GM10248 (cell line): Measurements from ENCODE around the gene EFCAB11.

Experiments used
- CTCF ChIA-PET: fragments of 300-600 bp; sonication (Branson Sonifier 250); formaldehyde crosslinking; extraction: SDS; loops from one replicate; lab custom pipeline; 2021; ENCODE audit warnings: antibody characterized with exemption; lab: Yijun Ruan, JAX
- POLR2A ChIA-PET: fragments of 350-650 bp; sonication (Branson Sonifier 250); formaldehyde crosslinking; extraction: SDS; loops from one replicate; lab custom pipeline; 2020; ENCODE audit warnings: antibody characterized with exemption; lab: Yijun Ruan, JAX
- DNase-seq: peaks from one replicate; pipeline ENCODE4 v3.0.0; 2012; ENCODE audit errors: extremely low spot score
- CTCF ChIP-seq: IDR thresholded peaks from 2 replicates; pipeline ENCODE4 v1.5.1; 2012; ENCODE audit warnings: mild to moderate bottlenecking, low read depth; ENCODE audit errors: extremely low read depth, missing control alignments, control extremely low read depth

Gene EFCAB11

GRCh38 chr14:89856871-89857345 lies 97.6 kb downstream of the EFCAB11 start:
- ChIA-PET CTCF (interaction anchor here (1.1 to 1.4 kb wide), 2 partner anchors 13 to 26 kb away, joined by 3 read pairs; no protein-coding TSS in a partner anchor), POLR2A (no interaction called here)
- no peak for DNase-seq
- no peak for TF ChIP-seq CTCF

GRCh38 chr14:89855961-89856656 lies 98.4 kb downstream of the EFCAB11 start:
- POLR2A ChIA-PET = no interaction called here
- CTCF ChIA-PET = interaction anchor here (1.4 kb wide), 1 partner anchor 12 kb away, joined by 3 read pairs; no protein-coding TSS in a partner anchor
- no peak for DNase-seq
- no peak for TF ChIP-seq CTCF

- ChIA-PET CTCF (interaction anchor here (0.8 to 2.6 kb wide), 7 partner anchors 9 to 81 kb away, joined by 3 to 8 read pairs (median 3); no protein-coding TSS in a partner anchor), POLR2A (no interaction called here)
- no peak for DNase-seq
- TF ChIP-seq CTCF = no peak
Observed at GRCh38 chr14:89853936-89854693, 100.4 kb downstream of the EFCAB11 start.

GRCh38 chr14:89851106-89851505 lies 103.4 kb downstream of the EFCAB11 start:
- no peak for TF ChIP-seq CTCF
- CTCF ChIA-PET = interaction anchor here (1.3 kb wide), 1 partner anchor 32 kb away, joined by 3 read pairs; no protein-coding TSS in a partner anchor
- no peak for DNase-seq
- POLR2A ChIA-PET = no interaction called here

GRCh38 chr14:89849931-89850330 lies 104.6 kb downstream of the EFCAB11 start:
- no peak for TF ChIP-seq CTCF
- DNase-seq = no peak
- POLR2A ChIA-PET = no interaction called here
- CTCF ChIA-PET = no interaction called here

- ChIA-PET CTCF (interaction anchor here (0.9 to 1.6 kb wide), 2 partner anchors 9 to 37 kb away, joined by 3 read pairs; no protein-coding TSS in a partner anchor), POLR2A (no interaction called here)
- no peak for DNase-seq
- no peak for TF ChIP-seq CTCF
Observed at GRCh38 chr14:89848165-89848564, 106.4 kb downstream of the EFCAB11 start.
